HK-2 (cell line): ENCODE measurements around the gene HEATR5A.
A peak's percentile ranks its signal among the peaks of the same experiment; 100 is the strongest.
"Not testable (repeated sequence)": the region's sequence is repeated elsewhere in the genome, so short reads cannot be mapped to it uniquely, and the experiment has no call there.

Source experiments
- DNase-seq: peaks from one replicate; pipeline ENCODE4 v3.0.0-alpha.2; 2018; ENCODE audit not compliant: unreplicated experiment

HEATR5A gene

GRCh38 chr14:31257554-31258426 is 162.6 kb downstream of the HEATR5A start:
- DNase-seq: not testable (repeated sequence)

- no peak for DNase-seq
These were observed 163.2 kb downstream of the HEATR5A start for GRCh38 chr14:31257244-31257553.

GRCh38 chr14:31256534-31257243 is 163.7 kb downstream of the HEATR5A start:
- no peak for DNase-seq

- DNase-seq: not testable (repeated sequence)
These were observed 164.4 kb downstream of the HEATR5A start for GRCh38 chr14:31255918-31256317.

- no peak for DNase-seq
These were observed 165.1 kb downstream of the HEATR5A start for GRCh38 chr14:31255286-31255685.

GRCh38 chr14:31253746-31254471 is 166.4 kb downstream of the HEATR5A start:
- no peak for DNase-seq

- no peak for DNase-seq
These were observed 167.5 kb downstream of the HEATR5A start for GRCh38 chr14:31252865-31253264.

GRCh38 chr14:31251028-31251958 is 169.1 kb downstream of the HEATR5A start:
- no peak for DNase-seq

GRCh38 chr14:31244626-31245025 is 175.7 kb downstream of the HEATR5A start:
- no peak for DNase-seq

GRCh38 chr14:31243860-31244259 is 176.5 kb downstream of the HEATR5A start:
- DNase-seq: peak; percentile 6

GRCh38 chr14:31242161-31242940 is 178.0 kb downstream of the HEATR5A start:
- not testable (repeated sequence) for DNase-seq
